Measurements from ENCODE around the gene XRCC5.

Gene XRCC5

DNA sequence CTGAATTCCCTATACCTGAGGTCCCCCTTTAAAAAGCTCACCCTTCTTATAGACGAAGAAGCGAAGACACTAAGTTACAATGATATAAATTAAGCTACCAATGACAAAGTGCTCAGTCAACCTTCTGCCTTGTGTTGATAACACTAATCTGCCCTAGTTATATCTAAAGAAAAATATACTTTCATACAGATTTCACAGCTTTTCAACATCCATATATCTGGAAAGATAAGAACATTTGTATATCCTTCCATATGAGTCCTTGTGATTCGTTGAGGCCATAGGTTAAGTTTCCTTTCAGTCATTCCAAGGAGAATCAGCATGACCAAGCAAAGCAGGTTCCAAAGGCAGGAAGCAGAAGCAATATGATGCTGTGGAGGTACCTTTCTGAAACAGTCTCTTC, 46.8 kb downstream of the XRCC5 start:
- no peaks in the 10 kb centered on the region for H3K79me1 ChIP-seq (ENCODE audit: low read length)
- H3K79me2 ChIP-seq (ENCODE audit: control insufficient read depth, insufficient read depth, low read length, poor library complexity): no peaks in the 10 kb centered on the region
- H2BK120ac ChIP-seq (ENCODE audit: insufficient read depth, low read length, poor library complexity): no peak overlapping the region
- H3K4me1 ChIP-seq (ENCODE audit: control insufficient read depth in 1 of 2, insufficient read depth in 2 of 2, low read length in 2 of 2): no peaks in the 10 kb centered on the region
- no peak overlapping the region for H3K23ac ChIP-seq (ENCODE audit: low read length)
- no peak overlapping the region for H3K4me3 ChIP-seq (ENCODE audit: low read depth, low read length)
- H3K4me2 ChIP-seq (ENCODE audit: low read length): no peak overlapping the region
- no peak overlapping the region for H3K14ac ChIP-seq (ENCODE audit: low read length)
- H4K8ac ChIP-seq (ENCODE audit: low read depth, low read length): no peak overlapping the region
- H2BK5ac ChIP-seq (ENCODE audit: low read depth, low read length, poor library complexity): no peak overlapping the region
- no peak overlapping the region for H3K18ac ChIP-seq (ENCODE audit: low read length)
- no peak overlapping the region for H2AK5ac ChIP-seq (ENCODE audit: low read length)
- H3K4ac ChIP-seq (ENCODE audit: low read depth, low read length): no peak overlapping the region
- H3K27ac ChIP-seq (ENCODE audit: low read depth, low read length): no peak overlapping the region
- H4K91ac ChIP-seq (ENCODE audit: low read depth, low read length): no peak overlapping the region
- no CpG with 5 or more reads among the region's 3 CpGs for WGBS (ENCODE audit: extremely low coverage, insufficient coverage, insufficient read length)
- no peak overlapping the region for H4K12ac ChIP-seq (ENCODE audit: low read depth, low read length)
- no peak overlapping the region for H3K9ac ChIP-seq (ENCODE audit: low read length)
- no peaks in the 10 kb centered on the region for H3K27me3 ChIP-seq (ENCODE audit: insufficient read depth, low read length)
- H2AFZ ChIP-seq (ENCODE audit: insufficient read depth, low read length, poor library complexity): no peak overlapping the region
- no peak for DNase-seq
- no peak overlapping the region for H2BK12ac ChIP-seq (ENCODE audit: low read length)
- H3K9me3 ChIP-seq (ENCODE audit: insufficient read depth, low read depth, low read length): no peaks in the 10 kb centered on the region
- peaks cover 19 to 43% of the 10 kb centered on the region in 2 experiments for H3K36me3 ChIP-seq (ENCODE audit: control insufficient read depth in 1 of 2, insufficient read depth in 2 of 2, low read length in 2 of 2)

DNA sequence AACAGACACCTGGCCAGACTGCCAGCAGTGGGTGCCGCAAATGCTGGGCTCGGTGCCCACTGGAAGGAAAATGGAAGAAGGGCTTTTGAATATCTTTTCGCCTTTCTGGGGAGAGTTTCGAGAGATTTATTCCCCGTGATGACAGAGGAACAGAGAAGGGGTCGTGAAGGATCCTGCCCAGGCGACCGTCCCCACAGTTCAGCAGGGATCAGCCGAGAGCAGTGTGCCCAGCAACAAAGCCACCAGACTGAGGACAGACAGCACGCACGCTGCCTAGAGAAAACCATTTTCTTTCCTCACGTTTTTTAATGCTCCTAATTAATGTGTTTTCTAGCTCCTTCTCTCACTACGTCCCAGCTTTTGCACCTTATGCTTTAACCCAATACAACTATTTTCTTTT, 47.7 kb downstream of the XRCC5 start:
- no peak overlapping the region for H3K14ac ChIP-seq (ENCODE audit: low read length)
- H3K23ac ChIP-seq (ENCODE audit: low read length): no peak overlapping the region
- H3K9ac ChIP-seq (ENCODE audit: low read length): no peak overlapping the region
- peaks cover 19 to 41% of the 10 kb centered on the region in 2 experiments for H3K36me3 ChIP-seq (ENCODE audit: control insufficient read depth in 1 of 2, insufficient read depth in 2 of 2, low read length in 2 of 2)
- H3K18ac ChIP-seq (ENCODE audit: low read length): no peak overlapping the region
- no peak for DNase-seq
- H4K8ac ChIP-seq (ENCODE audit: low read depth, low read length): no peak overlapping the region
- no peaks in the 10 kb centered on the region for H3K4me1 ChIP-seq (ENCODE audit: control insufficient read depth in 1 of 2, insufficient read depth in 2 of 2, low read length in 2 of 2)
- H2BK12ac ChIP-seq (ENCODE audit: low read length): no peak overlapping the region
- H4K12ac ChIP-seq (ENCODE audit: low read depth, low read length): no peak overlapping the region
- H2BK120ac ChIP-seq (ENCODE audit: insufficient read depth, low read length, poor library complexity): no peak overlapping the region
- H2AK5ac ChIP-seq (ENCODE audit: low read length): no peak overlapping the region
- no peak overlapping the region for H2AFZ ChIP-seq (ENCODE audit: insufficient read depth, low read length, poor library complexity)
- H3K4ac ChIP-seq (ENCODE audit: low read depth, low read length): no peak overlapping the region
- H3K27ac ChIP-seq (ENCODE audit: low read depth, low read length): no peak overlapping the region
- H3K4me2 ChIP-seq (ENCODE audit: low read length): no peak overlapping the region
- H3K79me2 ChIP-seq (ENCODE audit: control insufficient read depth, insufficient read depth, low read length, poor library complexity): no peaks in the 10 kb centered on the region
- H3K79me1 ChIP-seq (ENCODE audit: low read length): no peaks in the 10 kb centered on the region
- H3K4me3 ChIP-seq (ENCODE audit: low read depth, low read length): no peak overlapping the region
- WGBS (ENCODE audit: extremely low coverage, insufficient coverage, insufficient read length): no CpG with 5 or more reads among the region's 13 CpGs
- H3K27me3 ChIP-seq (ENCODE audit: insufficient read depth, low read length): no peaks in the 10 kb centered on the region
- H3K9me3 ChIP-seq (ENCODE audit: insufficient read depth, low read depth, low read length): no peaks in the 10 kb centered on the region
- H2BK5ac ChIP-seq (ENCODE audit: low read depth, low read length, poor library complexity): no peak overlapping the region
- H4K91ac ChIP-seq (ENCODE audit: low read depth, low read length): no peak overlapping the region

GRCh38 chr2:216159144-216159543, 50.0 kb downstream of the XRCC5 start:
- no peak overlapping the region for H3K4me3 ChIP-seq (ENCODE audit: low read depth, low read length)
- no peaks in the 10 kb centered on the region for H3K79me2 ChIP-seq (ENCODE audit: control insufficient read depth, insufficient read depth, low read length, poor library complexity)
- no peak overlapping the region for H3K18ac ChIP-seq (ENCODE audit: low read length)
- no peaks in the 10 kb centered on the region for H3K27me3 ChIP-seq (ENCODE audit: insufficient read depth, low read length)
- 100% methylated on average over 2 of the region's 2 CpGs for WGBS (ENCODE audit: extremely low coverage, insufficient coverage, insufficient read length)
- no peak overlapping the region for H3K27ac ChIP-seq (ENCODE audit: low read depth, low read length)
- H3K4ac ChIP-seq (ENCODE audit: low read depth, low read length): no peak overlapping the region
- H2AFZ ChIP-seq (ENCODE audit: insufficient read depth, low read length, poor library complexity): no peak overlapping the region
- no peak for DNase-seq
- no peak overlapping the region for H2BK5ac ChIP-seq (ENCODE audit: low read depth, low read length, poor library complexity)
- H3K36me3 ChIP-seq (ENCODE audit: control insufficient read depth in 1 of 2, insufficient read depth in 2 of 2, low read length in 2 of 2): peaks cover 27 to 39% of the 10 kb centered on the region in 2 experiments
- H3K9me3 ChIP-seq (ENCODE audit: insufficient read depth, low read depth, low read length): no peaks in the 10 kb centered on the region
- no peak overlapping the region for H2AK5ac ChIP-seq (ENCODE audit: low read length)
- no peaks in the 10 kb centered on the region for H3K4me1 ChIP-seq (ENCODE audit: control insufficient read depth in 1 of 2, insufficient read depth in 2 of 2, low read length in 2 of 2)
- no peak overlapping the region for H3K14ac ChIP-seq (ENCODE audit: low read length)
- H3K79me1 ChIP-seq (ENCODE audit: low read length): no peaks in the 10 kb centered on the region
- H4K12ac ChIP-seq (ENCODE audit: low read depth, low read length): no peak overlapping the region
- no peak overlapping the region for H4K8ac ChIP-seq (ENCODE audit: low read depth, low read length)
- no peak overlapping the region for H4K91ac ChIP-seq (ENCODE audit: low read depth, low read length)
- no peak overlapping the region for H2BK120ac ChIP-seq (ENCODE audit: insufficient read depth, low read length, poor library complexity)
- H3K9ac ChIP-seq (ENCODE audit: low read length): no peak overlapping the region
- no peak overlapping the region for H2BK12ac ChIP-seq (ENCODE audit: low read length)
- no peak overlapping the region for H3K23ac ChIP-seq (ENCODE audit: low read length)
- no peak overlapping the region for H3K4me2 ChIP-seq (ENCODE audit: low read length)

- Histone ChIP-seq H3K4me2 (ENCODE audit: low read length) (no peak overlapping the region), H3K14ac (ENCODE audit: low read length) (no peak overlapping the region), H3K18ac (ENCODE audit: low read length) (no peak overlapping the region), H2AK5ac (ENCODE audit: low read length) (no peak overlapping the region), H3K27ac (ENCODE audit: low read depth, low read length) (no peak overlapping the region), H3K4me1 (ENCODE audit: control insufficient read depth in 1 of 2, insufficient read depth in 2 of 2, low read length in 2 of 2) (no peaks in the 10 kb centered on the region), H3K9ac (ENCODE audit: low read length) (no peak overlapping the region), H3K79me1 (ENCODE audit: low read length) (no peaks in the 10 kb centered on the region), H2BK5ac (ENCODE audit: low read depth, low read length, poor library complexity) (no peak overlapping the region), H4K8ac (ENCODE audit: low read depth, low read length) (no peak overlapping the region), H2BK120ac (ENCODE audit: insufficient read depth, low read length, poor library complexity) (no peak overlapping the region), H3K9me3 (ENCODE audit: insufficient read depth, low read depth, low read length) (no peaks in the 10 kb centered on the region), H4K91ac (ENCODE audit: low read depth, low read length) (no peak overlapping the region), H3K36me3 (ENCODE audit: control insufficient read depth in 1 of 2, insufficient read depth in 2 of 2, low read length in 2 of 2) (peaks cover 27 to 43% of the 10 kb centered on the region in 2 experiments), H2BK12ac (ENCODE audit: low read length) (no peak overlapping the region), H2AFZ (ENCODE audit: insufficient read depth, low read length, poor library complexity) (no peak overlapping the region), H3K27me3 (ENCODE audit: insufficient read depth, low read length) (no peaks in the 10 kb centered on the region), H4K12ac (ENCODE audit: low read depth, low read length) (no peak overlapping the region), H3K23ac (ENCODE audit: low read length) (no peak overlapping the region), H3K79me2 (ENCODE audit: control insufficient read depth, insufficient read depth, low read length, poor library complexity) (no peaks in the 10 kb centered on the region), H3K4me3 (ENCODE audit: low read depth, low read length) (no peak overlapping the region), H3K4ac (ENCODE audit: low read depth, low read length) (no peak overlapping the region)
- WGBS (ENCODE audit: extremely low coverage, insufficient coverage, insufficient read length): no CpG with 5 or more reads among the region's 1 CpG
- no peak for DNase-seq
Measured at GRCh38 chr2:216159646-216160045, 50.5 kb downstream of the XRCC5 start.
